ENCODE results near the gene PIEZO1.

DNA sequence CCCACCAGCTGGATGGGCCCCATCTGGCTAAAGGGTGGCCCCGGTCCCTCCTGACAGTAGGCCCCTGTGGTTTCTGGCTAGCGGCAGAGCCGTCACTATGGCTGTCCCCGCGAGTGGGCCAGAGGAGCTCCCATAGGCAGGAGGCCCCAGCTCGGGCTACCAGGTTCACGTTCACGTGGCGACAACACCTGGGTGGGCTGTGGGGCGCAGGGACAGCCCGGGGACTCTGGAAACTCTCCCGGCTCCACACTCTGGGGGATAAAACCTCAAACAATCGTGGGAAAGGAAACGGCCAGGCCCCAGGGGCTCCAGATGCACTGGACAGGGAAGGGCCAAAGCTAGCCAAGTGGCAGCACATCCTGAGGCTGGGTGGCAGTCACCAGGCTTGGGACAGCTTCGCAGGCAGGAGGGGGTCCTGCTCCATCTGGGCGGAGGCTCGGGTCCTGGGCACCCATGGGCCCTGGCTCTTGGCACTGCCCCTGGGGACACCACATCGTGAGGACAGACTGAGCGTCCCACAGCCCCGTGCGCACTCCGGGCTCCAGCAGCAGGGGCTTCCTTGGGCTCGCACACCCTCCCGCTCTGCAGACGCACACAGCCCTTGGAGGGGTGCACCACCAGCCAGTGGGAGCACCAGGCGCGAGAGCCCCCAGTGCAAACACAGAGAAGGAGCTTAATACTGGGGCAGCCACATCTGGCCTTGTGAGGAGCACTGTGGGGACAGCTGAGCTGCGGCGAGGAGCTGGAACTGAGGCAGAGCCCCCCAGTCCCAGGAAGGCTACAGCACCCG lies 83.2 kb downstream of the PIEZO1 start:
- no peak for TF ChIP-seq POLR2A (IDR thresholded peaks at IDR 0.05)
- TF ChIP-seq, protein P1, sequence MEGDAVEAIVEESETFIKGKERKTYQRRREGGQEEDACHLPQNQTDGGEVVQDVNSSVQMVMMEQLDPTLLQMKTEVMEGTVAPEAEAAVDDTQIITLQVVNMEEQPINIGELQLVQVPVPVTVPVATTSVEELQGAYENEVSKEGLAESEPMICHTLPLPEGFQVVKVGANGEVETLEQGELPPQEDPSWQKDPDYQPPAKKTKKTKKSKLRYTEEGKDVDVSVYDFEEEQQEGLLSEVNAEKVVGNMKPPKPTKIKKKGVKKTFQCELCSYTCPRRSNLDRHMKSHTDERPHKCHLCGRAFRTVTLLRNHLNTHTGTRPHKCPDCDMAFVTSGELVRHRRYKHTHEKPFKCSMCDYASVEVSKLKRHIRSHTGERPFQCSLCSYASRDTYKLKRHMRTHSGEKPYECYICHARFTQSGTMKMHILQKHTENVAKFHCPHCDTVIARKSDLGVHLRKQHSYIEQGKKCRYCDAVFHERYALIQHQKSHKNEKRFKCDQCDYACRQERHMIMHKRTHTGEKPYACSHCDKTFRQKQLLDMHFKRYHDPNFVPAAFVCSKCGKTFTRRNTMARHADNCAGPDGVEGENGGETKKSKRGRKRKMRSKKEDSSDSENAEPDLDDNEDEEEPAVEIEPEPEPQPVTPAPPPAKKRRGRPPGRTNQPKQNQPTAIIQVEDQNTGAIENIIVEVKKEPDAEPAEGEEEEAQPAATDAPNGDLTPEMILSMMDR (IDR thresholded peaks at IDR 0.05): no peak
- no peak for TF ChIP-seq EP300 (IDR thresholded peaks at IDR 0.05)
- TF ChIP-seq POLR2AphosphoS5 (IDR thresholded peaks at IDR 0.05): no peak
